Mucosa of descending colon (tissue), 3 donors: ENCODE measurements around the gene NEDD4. TPM values are rescaled to one million over a fixed set of nuclear protein-coding genes. Genes with fewer than 3 reads are reported as not detected.

Experiments used
- ATAC-seq: fragments of 200-7000 bp; cut with Tn5 transposase; one replicate; pipeline ENCODE4 v1.9.1; 2020; ENCODE audit warnings: mild to moderate bottlenecking, moderate library complexity
- DNase-seq, 3 donors: peaks; one replicate each; pipeline ENCODE4 v3.0.0-alpha.2; 2020
- H3K36me3 ChIP-seq: fragments of 200-600 bp; one replicate; pipeline ENCODE4 v1.8.0; 2021; ENCODE audit warnings: low read depth, mild to moderate bottlenecking
- H3K4me1 ChIP-seq: fragments of 200-600 bp; one replicate; pipeline ENCODE4 v1.8.0; 2021; ENCODE audit warnings: low read depth, mild to moderate bottlenecking
- H3K4me3 ChIP-seq: fragments of 200-600 bp; one replicate; pipeline ENCODE4 v1.8.0; 2021; ENCODE audit warnings: mild to moderate bottlenecking
- H3K9me3 ChIP-seq: fragments of 200-600 bp; one replicate; pipeline ENCODE4 v1.8.0; 2021; ENCODE audit warnings: mild to moderate bottlenecking
- intact Hi-C, 2 donors: fragments of 100-400 bp; cut with DNase I in 1 of 2; cut with micrococcal nuclease in 1 of 2; formaldehyde crosslinking; loops; one replicate each; pipeline versions ENCODE4 v1.11.0 to v1.11.1; 2022; cut with DNase I, micrococcal nuclease
- long read RNA-seq, 2 donors: library from polyadenylated mRNA; unstranded; transcript quantifications; one replicate each; pipeline ENCODE4 v2.0.0, GENCODE V29; 2019 to 2021
- total RNA-seq, 3 donors: library from RNA; stranded (reverse); fragmentation: NEBNext Ultra II Directional in 2 of 3; extraction: Animal tissue kit (Norgen Biotek cat#: 25700) in 2 of 3; gene quantifications; one replicate each; pipeline versions ENCODE4 v1.2.1 to v1.2.4, GENCODE V29; 2021 to 2023
- TF ChIP-seq, protein P1 (sequence below): fragments of 200-600 bp; IDR thresholded peaks from one replicate; pipeline ENCODE4 v1.8.0; 2022; ENCODE audit warnings: antibody characterized with exemption, mild to moderate bottlenecking
- donor health status: DM: no; HTN: no; CAD: no; lungs with moderate emphysema.
- donor health status: DM: no; HTN: no; CAD: no.
- donor health status: DM: no; HTN: yes; CAD: no.

NEDD4 gene
- 10 to 100 TPM in 2 of 3 donors, 1 to 10 TPM in 1; 9.3 to 21.5 (median 10.2) TPM for total RNA-seq
- long read RNA-seq, donor 1, full-length matches to known transcripts = 10 of 16 reads
- long read RNA-seq, donor 1, partial matches to known transcripts = 3 of 16 reads
- long read RNA-seq, donor 1, other reads (novel, unspliced or antisense) = 3 of 16 reads
- long read RNA-seq, donor 2, full-length matches to known transcripts = 1 of 4 reads
- long read RNA-seq, donor 2, partial matches to known transcripts = 2 of 4 reads
- long read RNA-seq, donor 2, other reads (novel, unspliced or antisense) = 1 of 4 reads

DNA sequence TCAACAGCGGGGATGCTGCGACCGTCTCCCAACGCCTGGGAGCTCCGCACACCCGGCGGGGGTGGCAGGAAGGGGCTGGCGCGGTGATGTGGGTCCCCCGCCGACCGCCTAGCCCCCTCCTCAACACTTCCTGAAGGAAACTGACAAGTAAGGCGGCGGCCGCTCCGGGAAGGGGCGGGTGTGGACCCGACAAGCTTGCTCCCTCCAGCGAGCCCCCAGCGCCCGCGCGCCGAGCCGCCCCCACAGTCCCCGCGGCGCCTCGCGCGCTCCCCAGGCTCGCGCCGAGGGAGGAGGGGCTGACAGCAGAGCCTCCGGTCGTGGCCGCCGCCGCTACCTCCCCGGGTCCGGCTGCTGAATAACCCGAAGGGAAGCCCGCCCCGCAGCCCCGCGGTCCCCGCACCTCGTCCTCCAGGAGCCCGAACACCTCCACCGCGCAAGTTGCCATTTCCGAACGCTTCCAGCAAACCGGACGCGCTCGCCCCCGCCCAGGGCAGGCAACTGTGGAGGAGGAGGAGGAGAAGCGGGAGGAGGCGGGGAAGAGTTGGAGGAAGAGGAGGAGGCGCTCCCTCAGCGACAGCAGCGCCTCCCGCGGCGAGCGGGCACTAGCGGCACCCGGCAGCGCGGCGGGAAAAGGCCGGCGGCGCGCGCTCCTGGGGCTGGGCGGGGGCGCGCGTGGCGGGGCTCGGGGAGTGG is at the start of gene NEDD4:
NEDD4 (minus strand) TSS at position 502 of the 693 bp plus-strand sequence; CDS start at position 445, 57 bp downstream.
- DNase-seq (peak; percentile 85 to 87 (median 86)), ATAC-seq (peak; percentile 96)
- Histone ChIP-seq H3K4me3 (peak within 1 kb of the TSS; percentile 58), H3K9me3 (no peaks in the 10 kb centered on the region), H3K4me1 (peaks cover 11% of the 10 kb centered on the region), H3K36me3 (no peaks in the 10 kb centered on the region)
- intact Hi-C loops = no loop called here
- TF ChIP-seq, protein P1, sequence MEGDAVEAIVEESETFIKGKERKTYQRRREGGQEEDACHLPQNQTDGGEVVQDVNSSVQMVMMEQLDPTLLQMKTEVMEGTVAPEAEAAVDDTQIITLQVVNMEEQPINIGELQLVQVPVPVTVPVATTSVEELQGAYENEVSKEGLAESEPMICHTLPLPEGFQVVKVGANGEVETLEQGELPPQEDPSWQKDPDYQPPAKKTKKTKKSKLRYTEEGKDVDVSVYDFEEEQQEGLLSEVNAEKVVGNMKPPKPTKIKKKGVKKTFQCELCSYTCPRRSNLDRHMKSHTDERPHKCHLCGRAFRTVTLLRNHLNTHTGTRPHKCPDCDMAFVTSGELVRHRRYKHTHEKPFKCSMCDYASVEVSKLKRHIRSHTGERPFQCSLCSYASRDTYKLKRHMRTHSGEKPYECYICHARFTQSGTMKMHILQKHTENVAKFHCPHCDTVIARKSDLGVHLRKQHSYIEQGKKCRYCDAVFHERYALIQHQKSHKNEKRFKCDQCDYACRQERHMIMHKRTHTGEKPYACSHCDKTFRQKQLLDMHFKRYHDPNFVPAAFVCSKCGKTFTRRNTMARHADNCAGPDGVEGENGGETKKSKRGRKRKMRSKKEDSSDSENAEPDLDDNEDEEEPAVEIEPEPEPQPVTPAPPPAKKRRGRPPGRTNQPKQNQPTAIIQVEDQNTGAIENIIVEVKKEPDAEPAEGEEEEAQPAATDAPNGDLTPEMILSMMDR = peak; percentile 64

DNA sequence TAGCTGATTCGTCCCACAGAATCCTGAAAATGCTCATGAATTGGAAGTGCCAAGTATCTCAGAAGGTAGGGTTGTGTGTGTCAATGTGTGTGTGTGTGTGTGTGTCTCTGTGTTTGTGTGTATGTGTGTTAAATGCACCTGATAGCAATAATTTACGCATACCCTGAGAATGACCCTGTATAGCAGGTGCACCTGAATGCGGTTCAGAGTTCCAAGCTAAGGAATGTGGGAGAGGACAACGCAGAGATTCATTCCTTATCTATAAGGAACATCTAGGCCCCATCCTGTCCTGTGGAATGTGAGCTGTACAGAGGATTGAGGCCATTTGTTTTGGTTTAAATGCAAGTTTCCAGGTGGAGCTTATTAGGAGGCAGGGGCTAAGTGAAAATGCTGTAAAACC is 49.1 kb upstream of the NEDD4 start:
- Histone ChIP-seq H3K36me3 (no peaks in the 10 kb centered on the region), H3K9me3 (no peaks in the 10 kb centered on the region), H3K4me3 (no peak overlapping the region), H3K4me1 (no peaks in the 10 kb centered on the region)
- DNase-seq (no peak), ATAC-seq (no peak)
- intact Hi-C loops = no loop called here
- TF ChIP-seq, protein P1 = no peak

DNA sequence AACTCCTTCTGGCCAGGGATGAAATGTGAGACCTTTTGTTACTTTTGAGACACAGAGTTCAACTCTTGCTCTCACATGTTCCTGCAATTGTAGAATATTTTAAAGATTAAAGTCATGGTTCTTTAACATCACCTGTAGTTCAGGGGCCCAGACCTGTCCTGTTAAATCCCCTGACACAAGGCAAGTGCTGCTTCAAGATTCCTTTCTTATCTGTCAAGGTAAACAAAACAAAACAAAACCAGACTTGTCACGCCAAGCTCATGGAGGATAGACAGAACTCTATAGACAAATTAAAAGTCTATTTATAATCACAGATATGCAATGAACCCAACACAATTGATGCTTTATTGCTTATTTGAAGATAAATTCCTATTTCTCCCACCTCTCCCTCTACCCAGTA is 48.6 kb upstream of the NEDD4 start:
- Histone ChIP-seq H3K4me3 (no peak overlapping the region), H3K36me3 (no peaks in the 10 kb centered on the region), H3K4me1 (no peaks in the 10 kb centered on the region), H3K9me3 (no peaks in the 10 kb centered on the region)
- DNase-seq = no peak
- TF ChIP-seq, protein P1 = no peak
- intact Hi-C loops = no loop called here
- ATAC-seq = no peak

DNA sequence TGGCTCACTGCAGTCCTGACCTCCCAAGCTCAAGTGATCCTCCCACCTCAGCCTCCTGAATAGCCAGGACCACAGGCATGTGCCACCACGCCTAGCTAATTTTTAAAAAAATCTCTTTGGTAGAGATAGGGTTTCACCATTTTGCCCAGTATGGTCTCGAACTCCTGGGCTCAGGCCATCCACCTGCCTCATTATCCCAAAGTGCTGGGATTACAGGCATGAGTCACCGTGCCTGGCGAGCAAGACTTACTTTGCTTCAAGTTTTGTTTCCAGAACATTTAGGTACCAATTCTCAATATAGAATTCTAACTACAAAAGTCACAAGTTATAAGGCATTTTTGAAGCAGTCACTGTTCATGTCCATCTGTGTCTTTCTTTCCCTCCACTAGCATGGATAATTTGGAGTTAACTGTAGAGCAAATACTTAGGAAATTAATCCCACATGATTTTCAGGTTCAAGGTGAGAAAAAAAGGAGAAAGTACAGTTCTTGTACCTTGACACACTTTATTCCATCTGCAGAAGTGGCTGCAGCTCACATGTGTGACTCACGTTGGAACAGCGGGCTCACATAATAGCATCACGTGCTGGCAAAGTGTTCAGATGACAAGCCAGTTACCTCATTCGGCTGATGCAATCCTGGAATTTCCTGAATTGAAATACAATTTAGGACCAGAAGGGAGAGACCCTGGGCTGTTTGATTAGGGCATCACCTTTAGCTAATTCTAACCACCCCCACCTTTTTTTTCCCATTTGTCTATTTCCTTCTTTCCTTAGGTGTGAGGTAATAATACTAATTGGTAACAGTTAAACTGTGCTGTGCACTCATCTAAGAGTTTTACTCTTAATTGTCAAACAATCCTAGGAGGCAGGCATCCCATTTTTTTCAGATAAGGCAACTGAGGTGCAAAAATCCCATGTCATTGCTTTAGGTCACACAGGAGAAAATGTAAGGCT is 46.9 kb upstream of the NEDD4 start:
- TF ChIP-seq, protein P1 = no peak

DNA sequence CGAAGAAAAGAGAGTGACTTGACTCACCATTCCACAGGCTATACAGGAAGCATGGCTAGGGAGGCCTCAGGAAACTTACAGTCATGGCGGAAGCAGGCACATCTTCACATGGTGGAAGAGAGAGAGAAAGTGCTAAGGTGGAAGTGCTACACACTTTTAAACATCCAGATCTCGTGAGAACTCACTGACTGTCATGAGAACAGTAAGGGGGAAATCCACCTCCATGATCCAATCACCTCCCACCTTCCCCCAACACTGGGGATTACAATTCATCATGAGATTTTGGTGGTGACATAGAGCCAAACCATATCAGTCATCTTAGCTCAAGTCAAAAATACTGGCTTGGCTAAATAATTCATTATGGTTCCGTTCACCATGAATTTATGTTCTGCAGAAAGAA is 45.3 kb upstream of the NEDD4 start:
- DNase-seq = no peak
- TF ChIP-seq, protein P1 = no peak
- Histone ChIP-seq H3K36me3 (no peaks in the 10 kb centered on the region), H3K4me1 (no peaks in the 10 kb centered on the region), H3K4me3 (no peak overlapping the region), H3K9me3 (no peaks in the 10 kb centered on the region)
- no peak for ATAC-seq
- intact Hi-C loops = no loop called here

More for the DNA sequence above, 46.9 kb upstream of the NEDD4 start:
- Histone ChIP-seq H3K36me3 (no peaks in the 10 kb centered on the region), H3K4me3 (no peak overlapping the region), H3K9me3 (no peaks in the 10 kb centered on the region), H3K4me1 (no peaks in the 10 kb centered on the region)
- DNase-seq (peak in 1 of 3 donors; percentile 9), ATAC-seq (peak; percentile 86)
- intact Hi-C loops = no loop called here
